Caki2 (cell line): Measurements from ENCODE around the gene WNT7A. TPM values are rescaled to one million over a fixed set of nuclear protein-coding genes. Genes with fewer than 3 reads are reported as not detected.
"Not testable (repeated sequence)": the region's sequence is repeated elsewhere in the genome, so short reads cannot be mapped to it uniquely, and the experiment has no call there.

Experiments used
- DNase-seq: peaks from one replicate; pipeline ENCODE4 v3.0.0-alpha.2; 2015; ENCODE audit warnings: low read depth
- in situ Hi-C: cut with HindIII; loops from 2 replicates; pipeline ENCODE4 v1.10.0; 2016; ENCODE audit warnings: low sequenced_read_pairs, low pct_unique_long_range_greater_than_20kb, mixed read lengths
- total RNA-seq: library from RNA; depleted of rRNA; stranded (reverse); fragments of >200 nt; shearing (Covaris generic); gene quantifications from 2 replicates; pipeline ENCODE4 v1.2.3, GENCODE V29; 2014; ENCODE audit warnings: low replicate concordance; rRNA removed

The WNT7A gene
- 0.03 and 0.17 TPM in 2 replicates for total RNA-seq

DNA sequence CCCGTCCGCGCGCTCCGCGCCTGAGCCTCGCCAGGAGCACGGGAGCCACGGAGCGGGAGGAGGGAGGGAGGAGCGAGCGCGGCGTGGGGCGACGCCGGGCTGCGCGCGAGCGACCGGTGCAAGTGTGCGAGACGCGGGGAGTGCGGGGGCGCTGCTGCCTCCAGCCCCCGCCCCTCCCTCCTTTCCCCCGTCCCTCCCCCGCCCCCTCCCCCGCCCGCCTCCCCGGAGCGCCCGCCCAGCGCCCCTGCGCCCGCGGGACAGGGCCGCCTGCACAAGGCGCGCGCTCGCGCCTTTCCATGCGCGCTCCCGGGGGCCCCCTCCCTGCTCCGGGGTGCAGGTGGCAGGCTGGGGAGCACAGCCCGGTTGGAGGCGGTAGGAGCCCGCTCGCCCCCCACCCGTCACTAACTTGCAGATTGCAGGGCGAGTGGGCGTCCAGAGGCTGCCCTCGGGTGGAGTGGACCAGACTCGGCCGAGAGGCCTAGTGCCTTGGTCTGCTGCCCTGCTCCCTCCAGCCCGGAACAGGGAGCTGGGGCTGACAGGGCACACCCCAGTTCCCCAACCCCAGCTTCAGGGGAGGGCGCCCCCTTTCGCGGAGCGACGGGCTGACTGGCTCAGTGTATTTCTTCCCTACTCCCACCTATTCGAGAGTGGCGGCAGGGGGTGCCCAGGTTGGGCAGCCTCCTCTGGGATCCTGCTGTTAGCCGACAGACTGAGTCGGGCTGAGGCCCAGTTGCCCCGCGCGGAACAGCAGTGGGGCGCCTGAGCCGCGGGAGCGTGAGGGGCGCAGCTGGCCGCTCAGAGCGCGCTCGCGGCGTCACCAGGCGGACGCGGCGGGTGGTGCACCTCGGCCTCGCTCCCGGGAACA, at the start of gene WNT7A:
WNT7A (minus strand) TSS at position 126 of the 865 bp plus-strand sequence. CDS start 255 bp downstream, outside the sequence.
- in situ Hi-C loops, result no loop called here

DNA sequence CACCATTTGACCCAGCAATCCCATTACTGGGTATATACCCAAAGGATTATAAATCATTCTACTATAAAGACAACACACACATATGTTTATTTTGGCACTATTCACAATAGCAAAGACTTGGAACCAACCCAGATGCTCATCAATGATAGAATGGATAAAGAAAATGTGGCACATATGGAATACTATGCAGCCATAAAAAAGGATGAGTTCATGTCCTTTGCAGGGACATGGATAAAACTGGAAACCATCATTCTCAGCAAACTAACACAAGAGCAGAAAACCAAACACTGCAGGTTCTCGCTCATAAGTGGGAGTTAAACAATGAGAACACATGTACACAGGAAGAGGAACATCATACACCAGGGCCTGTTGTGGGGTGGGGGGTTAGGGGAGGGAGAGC, 48.9 kb upstream of the WNT7A start:
- in situ Hi-C loops, DNase-seq: not testable (repeated sequence)

More for the DNA sequence above, at the start of gene WNT7A:
- peak; percentile 27 for DNase-seq

DNA sequence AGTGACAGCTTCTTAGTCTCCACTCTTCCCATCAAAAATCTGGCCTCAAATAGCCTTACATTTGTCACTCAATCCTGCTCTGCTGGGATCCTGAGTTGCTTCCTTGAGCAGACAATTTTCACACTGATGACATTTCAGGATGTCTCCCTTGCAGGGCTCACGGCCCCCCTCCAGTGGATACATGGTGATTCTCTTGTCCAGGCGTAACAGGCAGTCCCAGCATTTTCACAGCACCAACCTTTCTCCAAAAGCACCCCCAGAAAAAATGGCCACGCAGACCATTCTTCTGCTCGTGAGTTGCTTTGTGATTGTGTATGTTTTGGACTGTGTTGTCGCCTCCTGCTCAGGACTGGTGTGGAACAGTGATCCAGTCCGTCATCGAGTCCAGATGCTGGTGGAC, 47.4 kb upstream of the WNT7A start:
- in situ Hi-C loops, result no loop called here
- DNase-seq, result no peak

DNA sequence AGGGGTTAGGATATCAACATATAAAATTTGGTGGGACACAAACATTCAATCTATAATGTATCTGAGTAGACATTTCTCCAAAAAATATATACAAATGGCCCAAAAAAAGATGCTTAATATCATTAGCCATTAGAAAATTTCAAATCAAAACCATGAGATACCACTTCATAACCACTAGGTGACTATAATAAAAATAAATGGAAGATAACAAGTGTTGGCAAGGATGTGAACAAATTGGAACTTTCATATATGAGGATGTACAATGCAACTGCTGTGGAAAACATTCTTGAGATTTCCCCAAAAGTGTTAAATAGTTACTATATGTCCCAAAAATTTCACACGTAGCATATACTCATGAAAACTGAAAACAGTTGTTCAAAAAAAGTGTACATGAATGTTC, 36.5 kb upstream of the WNT7A start:
- DNase-seq, result no peak
- in situ Hi-C loops, result no loop called here

DNA sequence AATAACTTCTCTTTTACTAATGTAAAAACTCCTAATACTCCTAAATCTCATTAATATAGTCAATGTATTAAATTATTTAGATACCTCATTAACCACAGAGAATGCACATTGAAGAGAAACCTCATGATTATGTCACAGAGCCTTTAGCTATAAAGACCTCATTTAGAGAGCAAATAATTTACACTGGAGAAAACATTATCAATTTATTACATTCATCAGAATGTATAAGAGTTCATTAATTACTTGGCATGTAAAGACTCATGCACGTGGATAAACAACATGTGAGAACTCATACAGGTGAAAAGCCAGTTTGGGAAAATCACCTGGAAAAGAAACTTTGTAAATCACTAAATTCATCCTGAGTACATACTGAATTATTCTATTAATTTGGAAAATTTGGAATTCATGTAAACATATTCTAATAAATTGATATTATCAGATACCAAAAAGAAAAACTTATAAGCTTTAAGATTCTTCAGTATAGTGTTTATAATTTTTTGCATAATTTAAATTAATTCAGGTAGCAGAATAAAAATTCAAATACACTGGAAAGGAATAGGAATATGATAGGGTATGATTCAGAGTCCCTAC, 22.9 kb upstream of the WNT7A start:
- DNase-seq, result no peak
- in situ Hi-C loops, result no loop called here

DNA sequence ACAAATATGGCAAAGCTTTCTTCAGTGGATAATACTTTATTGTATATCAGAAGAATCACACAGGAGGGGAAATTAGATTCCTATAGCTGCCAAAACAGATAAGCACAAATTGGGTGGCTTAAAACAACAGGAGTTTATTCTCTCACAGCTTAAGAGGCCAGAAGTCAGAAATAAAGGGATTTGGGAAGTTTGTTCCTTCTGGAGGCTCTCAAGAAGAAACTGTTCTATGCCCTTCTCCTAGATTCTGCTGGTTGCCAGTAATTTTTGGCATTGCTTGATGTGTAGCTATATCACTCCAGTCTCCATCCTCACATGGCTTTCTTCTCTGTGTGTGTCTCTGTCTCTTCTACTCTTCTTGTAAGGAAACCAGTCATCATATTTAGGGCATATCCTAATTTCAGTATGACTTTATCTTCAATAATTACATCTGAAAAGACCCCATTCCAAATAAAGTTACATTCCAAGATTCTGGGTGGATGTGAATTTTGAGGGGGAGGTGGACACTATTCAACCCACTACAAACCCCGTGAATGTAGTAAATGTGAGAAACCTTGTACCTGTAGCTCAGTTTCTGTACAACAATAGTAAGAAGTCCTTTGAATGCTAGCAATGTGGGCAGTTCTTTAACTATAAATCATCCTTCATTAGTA, 22.2 kb upstream of the WNT7A start:
- in situ Hi-C loops, result no loop called here
- no peak for DNase-seq

DNA sequence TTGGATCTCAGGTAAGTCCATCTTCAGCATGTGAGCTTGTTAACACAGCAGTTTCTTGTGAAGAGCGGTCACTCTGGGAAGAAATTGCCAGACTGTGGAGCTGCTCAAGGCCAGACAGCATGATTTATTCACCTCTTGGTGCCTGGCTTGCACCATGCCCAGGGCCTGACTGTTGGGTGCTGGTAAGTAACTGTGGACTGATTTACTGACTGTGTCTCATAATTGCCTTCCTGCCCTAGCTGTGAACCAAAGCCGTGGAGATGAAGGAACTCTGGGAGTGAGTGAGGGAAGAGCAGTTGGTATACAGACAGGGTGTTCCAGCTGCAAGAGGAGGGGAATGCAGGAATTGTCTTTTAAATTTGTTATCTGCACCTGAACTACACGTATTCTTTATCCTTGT, 18.5 kb upstream of the WNT7A start:
- DNase-seq, result no peak
- in situ Hi-C loops, result no loop called here

DNA sequence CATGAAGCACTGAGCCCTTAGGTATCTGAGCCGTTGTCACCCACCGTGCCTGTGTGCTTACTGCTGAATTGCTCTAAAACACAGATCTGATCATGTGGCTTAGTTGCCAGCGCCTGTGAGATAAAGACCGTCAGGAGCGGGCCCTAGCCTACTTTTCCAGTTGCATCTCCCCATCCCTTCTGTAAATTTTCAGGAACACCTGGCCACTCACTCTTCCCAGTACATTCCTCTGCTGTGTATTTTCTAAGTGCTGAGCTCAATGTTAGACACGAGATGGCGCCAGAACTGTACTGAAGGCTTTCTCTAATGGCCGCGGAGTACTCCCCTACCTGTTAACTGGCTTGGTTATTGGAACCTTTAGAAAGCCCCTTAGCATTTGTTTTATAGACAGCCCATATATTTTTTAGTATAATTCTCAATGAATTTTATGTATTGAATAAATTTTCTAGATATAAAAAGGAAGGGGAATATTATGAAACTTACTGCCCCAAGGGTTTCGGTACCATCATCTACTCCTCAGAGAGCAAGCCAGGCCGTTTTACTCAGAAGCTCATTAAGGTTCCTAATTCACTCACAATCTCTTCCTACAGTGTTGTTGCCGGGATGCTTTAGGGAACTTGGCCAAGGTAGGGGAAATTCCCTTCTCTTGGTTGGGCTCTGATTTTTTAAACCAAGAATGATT, 16.7 kb upstream of the WNT7A start:
- DNase-seq, result peak; percentile 37

DNA sequence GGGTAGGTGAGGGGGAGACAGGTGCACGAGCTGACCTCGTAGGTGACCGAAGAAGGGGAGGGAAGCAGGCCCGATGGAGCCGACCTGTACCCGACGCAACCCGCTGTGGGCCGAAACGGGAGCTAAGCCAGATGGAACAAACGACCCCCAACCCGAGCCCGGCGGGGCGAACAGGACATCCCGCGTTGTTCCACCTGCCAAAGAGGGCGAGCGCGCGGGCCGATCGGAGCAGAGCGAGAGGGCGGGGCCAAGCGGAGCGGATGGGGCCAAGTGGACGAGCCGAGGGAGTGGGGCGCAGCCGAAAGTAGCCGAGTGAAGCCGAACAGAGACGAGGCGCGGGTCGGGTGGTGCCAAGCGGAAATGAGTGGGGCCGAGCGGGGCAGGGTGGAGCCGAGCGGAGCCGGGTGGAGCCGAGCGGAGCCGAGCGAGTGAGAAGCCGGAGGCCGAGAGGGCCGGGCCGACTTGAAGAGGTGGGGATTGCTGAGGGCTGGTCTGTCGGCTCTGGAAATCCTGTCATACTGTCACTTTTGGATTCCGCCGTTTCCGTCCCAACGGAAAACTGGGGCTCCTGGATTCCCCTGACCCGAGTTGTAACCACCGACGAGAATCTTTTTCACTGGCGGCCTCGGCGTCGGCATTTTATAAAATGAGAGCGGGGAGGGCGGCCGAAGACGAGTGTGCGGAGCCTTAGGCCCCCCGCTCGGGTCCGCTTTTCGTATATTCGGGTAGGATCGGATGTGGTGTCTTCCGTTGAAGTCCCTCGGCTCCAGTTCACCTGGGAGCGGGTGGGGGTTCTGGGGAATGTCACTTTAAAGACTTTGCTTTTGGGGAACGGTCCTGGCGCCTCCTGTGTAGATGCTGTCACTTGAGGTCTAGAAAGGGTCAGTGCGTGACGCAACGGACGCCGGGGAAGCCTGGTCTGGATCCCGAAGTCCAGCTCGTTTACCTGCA, 15.6 kb upstream of the WNT7A start:
- peak; percentile 87 for DNase-seq
- in situ Hi-C loops, result no loop called here

More for the DNA sequence above, 16.7 kb upstream of the WNT7A start:
- in situ Hi-C loops, result no loop called here

DNA sequence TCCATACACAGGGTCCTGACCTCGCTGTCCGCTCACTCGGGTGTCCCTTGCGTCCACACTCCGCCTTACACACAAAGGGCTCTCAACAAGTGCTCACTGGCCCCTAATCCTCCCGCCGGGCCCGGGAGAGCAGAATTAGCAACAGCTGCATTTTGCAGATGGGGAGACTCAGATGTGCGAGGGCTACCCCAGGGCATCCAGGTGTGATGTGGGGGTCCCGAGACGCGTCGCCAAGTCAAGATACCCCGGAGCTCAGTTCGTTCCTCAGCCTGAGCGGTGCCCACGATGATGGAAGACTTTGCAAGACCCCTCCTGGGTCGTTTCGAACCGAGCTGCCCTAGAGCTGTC, 14.9 kb upstream of the WNT7A start:
- no peak for DNase-seq
- in situ Hi-C loops, result no loop called here

DNA sequence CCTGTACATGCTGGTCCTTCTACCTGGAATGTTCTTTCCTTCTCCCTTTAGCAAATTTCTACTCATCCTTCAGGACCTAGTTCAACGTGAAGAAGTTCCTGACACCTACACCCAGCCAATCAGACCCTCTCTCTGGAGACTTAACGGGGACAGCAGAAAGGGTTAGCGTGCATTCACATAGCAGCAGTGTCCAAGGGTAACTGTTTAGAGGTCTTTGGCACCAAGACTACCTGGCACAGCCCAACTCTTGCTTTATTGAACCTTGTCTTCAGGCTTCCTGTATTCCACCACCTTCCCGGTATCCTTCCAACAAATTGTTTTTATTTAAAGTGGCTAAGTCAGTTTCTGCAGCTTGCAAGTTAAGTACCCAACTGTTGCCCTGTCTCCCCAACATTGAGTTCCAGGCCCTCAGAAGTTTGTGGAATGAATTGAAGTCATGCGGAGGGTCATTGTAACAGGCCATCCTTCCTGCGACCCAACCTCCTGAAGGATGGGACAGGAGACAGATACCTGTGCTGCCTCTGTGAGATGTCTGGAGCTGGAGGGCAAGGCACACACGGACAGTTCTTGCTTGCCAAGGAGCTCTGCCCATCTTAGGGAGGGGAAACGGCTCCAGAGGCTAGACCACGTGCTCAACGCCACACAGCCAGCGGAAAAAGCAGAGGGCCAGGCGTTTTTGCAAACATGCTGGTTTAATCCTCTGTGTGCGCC, 14.4 kb upstream of the WNT7A start:
- in situ Hi-C loops, result no loop called here
- DNase-seq, result no peak

DNA sequence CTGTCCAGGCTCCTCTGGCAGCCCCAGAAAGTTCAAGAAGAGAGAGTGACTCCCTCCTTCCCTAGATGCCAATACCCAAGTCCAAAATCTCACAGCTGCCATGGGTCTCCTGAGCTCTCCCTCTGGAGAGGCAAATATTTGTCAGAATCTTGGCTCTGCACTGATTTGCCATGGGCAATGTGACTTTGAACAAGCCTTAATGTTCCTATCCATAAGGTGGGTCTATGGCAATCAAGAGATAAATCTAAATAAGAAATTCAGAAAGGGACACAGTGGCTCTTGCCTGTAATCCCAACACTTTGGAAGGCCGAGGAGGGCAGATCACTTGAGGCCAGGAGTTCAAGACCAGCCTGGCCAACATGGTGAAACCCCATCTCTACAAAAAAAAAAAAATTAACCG, 12.4 kb upstream of the WNT7A start:
- DNase-seq, result no peak
- in situ Hi-C loops, result no loop called here

DNA sequence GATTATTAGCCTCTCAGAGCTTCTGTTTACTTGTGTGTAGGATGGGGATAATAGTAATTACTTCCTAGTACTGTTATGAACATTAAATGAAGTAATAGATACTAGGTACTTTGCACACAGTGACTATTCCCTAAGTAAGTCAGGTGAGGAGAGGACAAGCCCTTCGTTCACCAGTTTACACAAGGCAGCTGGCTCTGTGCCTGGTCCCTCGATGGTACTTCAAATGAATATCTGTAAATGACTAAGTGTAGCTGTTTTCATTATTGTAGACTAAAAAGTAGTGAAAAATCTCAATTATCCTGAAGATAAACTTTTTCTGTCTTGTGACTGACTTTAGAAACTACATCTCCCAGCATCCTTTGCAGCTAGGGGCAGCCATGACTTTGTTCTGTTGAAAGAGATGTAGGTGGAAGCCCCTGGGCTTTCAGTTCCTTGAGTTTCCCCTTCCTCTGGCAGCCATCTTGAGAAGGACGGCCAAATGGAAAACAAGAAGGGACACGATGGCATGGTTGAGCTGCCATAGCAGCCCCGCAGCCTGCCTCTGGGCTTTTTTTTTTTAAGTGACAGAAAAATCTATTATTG, 11.7 kb upstream of the WNT7A start:
- no peak for DNase-seq
- in situ Hi-C loops, result no loop called here

DNA sequence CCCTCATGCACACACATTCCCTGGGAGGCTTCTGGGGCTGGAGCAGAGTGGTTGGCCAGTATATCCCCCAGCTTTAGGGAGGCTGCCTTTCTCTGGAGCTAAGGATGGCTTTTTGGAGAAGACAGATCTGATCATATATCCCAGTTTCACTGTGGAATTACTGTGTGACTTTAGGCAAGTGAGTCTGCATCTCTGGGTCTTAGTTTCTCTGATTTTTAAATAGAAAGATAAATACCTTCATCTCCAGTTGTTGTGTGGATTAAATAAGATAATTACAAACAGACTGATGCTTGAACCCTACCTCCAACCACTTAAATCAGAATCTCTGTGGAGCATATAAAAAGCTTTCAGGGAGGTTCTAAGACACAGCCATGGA, 11.1 kb upstream of the WNT7A start:
- in situ Hi-C loops, result no loop called here
- DNase-seq, result no peak

DNA sequence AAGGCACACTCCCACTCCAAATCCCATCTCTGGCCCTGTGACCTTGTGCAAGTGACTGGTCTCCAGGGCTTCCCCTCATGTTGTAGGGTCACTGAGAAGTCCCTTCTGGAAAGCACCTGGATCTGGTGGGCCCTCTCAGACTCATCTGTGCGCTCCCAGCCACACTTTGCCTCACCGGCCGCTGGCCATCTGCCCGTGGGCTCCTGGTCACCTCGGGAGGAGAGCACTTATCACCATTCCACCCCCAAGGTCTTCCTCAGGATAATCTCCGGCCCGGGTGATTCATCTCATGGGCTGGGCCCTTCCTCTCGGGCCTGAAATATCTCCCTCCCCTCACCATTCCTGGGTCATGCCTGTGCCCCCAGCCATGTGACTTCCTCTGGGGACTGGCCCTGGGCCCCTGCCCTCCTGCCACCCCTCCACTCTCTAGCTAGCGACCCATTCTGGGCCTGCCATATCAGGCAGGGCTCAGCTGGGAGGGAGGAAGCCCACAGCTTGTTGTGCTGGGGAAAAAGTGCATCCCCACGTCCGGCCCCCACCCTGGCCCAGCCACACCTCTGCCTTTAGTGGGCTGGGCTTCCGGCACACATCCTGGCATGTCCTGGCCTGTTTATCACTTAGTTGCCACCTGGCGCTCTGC, 10.6 kb upstream of the WNT7A start:
- in situ Hi-C loops, result no loop called here
- DNase-seq, result no peak

DNA sequence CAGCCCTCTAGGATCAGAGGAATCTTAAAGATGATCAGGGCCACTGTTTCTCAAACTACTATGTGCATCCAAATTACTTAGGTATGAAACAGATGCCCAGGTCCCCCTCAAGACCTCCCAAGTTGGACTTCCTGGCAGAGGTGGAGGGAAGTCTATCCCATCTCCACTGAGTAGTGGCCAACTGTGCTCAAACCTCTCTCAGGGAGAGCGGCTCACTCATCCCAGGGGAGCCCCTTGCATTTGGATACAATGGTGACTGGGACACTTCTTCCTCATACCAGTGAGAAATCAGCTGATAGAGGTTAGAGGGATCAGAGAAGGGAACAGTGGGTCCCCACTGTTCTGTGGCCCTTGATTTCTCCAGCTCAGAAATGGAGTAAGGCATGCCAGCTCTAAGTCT, 8.7 kb upstream of the WNT7A start:
- in situ Hi-C loops, result no loop called here
- DNase-seq, result no peak
